Ishikawa (cell line): ENCODE measurements around the gene UBE3A.

Experiments used
- CEBPB ChIP-seq: IDR thresholded peaks from 2 replicates; pipeline ENCODE4 v1.6.1; 2012
- CREB1 ChIP-seq: IDR thresholded peaks from 2 replicates; pipeline ENCODE4 v1.6.1; 2012; ENCODE audit warnings: low read depth
- EGR1 ChIP-seq: IDR thresholded peaks from 2 replicates; pipeline ENCODE4 v1.6.1; 2012
- EP300 ChIP-seq: IDR thresholded peaks from 2 replicates; pipeline ENCODE4 v1.6.1; 2012; ENCODE audit warnings: borderline replicate concordance
- FOXM1 ChIP-seq: IDR thresholded peaks from 2 replicates; pipeline ENCODE4 v1.6.1; 2012; ENCODE audit warnings: low read depth, borderline replicate concordance
- MAX ChIP-seq: IDR thresholded peaks from 2 replicates; pipeline ENCODE4 v1.6.1; 2012
- NFIC ChIP-seq: IDR thresholded peaks from 2 replicates; pipeline ENCODE4 v1.6.1; 2012
- RAD21 ChIP-seq: IDR thresholded peaks from 2 replicates; pipeline ENCODE4 v1.6.1; 2012; ENCODE audit warnings: low read depth
- TAF1 ChIP-seq: IDR thresholded peaks from 2 replicates; pipeline ENCODE4 v1.6.1; 2012; ENCODE audit warnings: low read depth, mild to moderate bottlenecking
- TCF12 ChIP-seq: IDR thresholded peaks from 2 replicates; pipeline ENCODE4 v1.6.1; 2012; ENCODE audit warnings: low read depth
- TEAD4 ChIP-seq: IDR thresholded peaks from 2 replicates; pipeline ENCODE4 v1.6.1; 2012
- USF1 ChIP-seq: IDR thresholded peaks from 2 replicates; pipeline ENCODE4 v1.6.1; 2012
- YY1 ChIP-seq: IDR thresholded peaks from 2 replicates; pipeline ENCODE4 v1.6.1; 2012; ENCODE audit warnings: low read depth
- ZBTB7A ChIP-seq: IDR thresholded peaks from 2 replicates; pipeline ENCODE4 v1.6.1; 2012; ENCODE audit warnings: low read depth
- TF ChIP-seq, protein P1 (sequence below): IDR thresholded peaks from 2 replicates; pipeline ENCODE4 v1.6.1; 2012; ENCODE audit warnings: low read depth, mild to moderate bottlenecking

Gene UBE3A

DNA sequence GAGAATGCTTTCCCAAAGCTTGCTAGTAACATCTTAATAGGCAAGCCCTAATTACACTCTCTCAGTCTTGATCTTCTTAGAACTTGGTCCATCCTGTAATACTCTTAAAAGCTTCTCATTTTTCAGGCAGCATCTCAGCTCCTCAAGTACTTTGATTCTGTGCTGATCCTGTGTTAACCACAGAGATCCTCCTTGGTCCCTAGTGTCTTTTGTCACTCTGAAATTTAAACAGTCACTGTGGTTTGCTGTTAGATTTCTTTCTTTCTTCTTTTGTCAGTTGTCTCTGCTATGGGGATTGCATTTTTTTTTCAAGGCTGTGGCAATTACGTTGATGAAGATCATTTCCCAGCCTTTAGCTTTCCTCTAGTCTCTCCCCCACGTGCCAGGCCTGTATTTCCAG lies 26.0 kb upstream of the UBE3A start:
- TF ChIP-seq EP300, result no peak
- no peak for TF ChIP-seq TEAD4
- TF ChIP-seq ZBTB7A, result no peak
- TF ChIP-seq TCF12, result no peak
- TF ChIP-seq FOXM1, result no peak

DNA sequence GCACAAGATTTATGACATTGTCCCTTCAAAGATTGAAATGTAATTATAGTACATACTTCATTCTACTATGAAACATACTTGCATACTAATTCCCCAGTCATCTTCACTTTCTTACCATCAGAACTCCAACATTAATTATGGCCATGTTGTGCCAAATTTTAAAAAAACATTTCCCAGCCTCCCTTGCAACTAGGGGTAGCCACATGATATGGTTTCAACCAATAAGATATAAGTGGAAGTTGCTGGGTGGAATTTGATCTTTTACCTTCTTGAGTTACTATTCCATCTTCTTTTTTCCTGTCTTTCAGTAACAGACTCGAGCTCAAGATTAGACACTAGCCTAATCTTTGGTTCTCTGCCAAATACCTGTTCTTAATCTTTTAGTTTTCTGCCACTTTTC lies 25.6 kb upstream of the UBE3A start:
- TF ChIP-seq TAF1 (no peak), EP300 (no peak), FOXM1 (no peak), USF1 (no peak), RAD21 (no peak), TEAD4 (no peak), CREB1 (no peak), MAX (no peak), EGR1 (no peak), NFIC (no peak), YY1 (no peak), ZBTB7A (no peak), CEBPB (no peak)

GRCh38 chr15:25456196-25456595 lies 17.4 kb upstream of the UBE3A start:
- TF ChIP-seq TCF12 (no peak), MAX (no peak), RAD21 (no peak), CEBPB (no peak), EGR1 (no peak), USF1 (no peak), CREB1 (no peak), NFIC (no peak), YY1 (no peak), EP300 (no peak), ZBTB7A (no peak), TEAD4 (no peak), FOXM1 (no peak), TAF1 (no peak)
- TF ChIP-seq, protein P1, sequence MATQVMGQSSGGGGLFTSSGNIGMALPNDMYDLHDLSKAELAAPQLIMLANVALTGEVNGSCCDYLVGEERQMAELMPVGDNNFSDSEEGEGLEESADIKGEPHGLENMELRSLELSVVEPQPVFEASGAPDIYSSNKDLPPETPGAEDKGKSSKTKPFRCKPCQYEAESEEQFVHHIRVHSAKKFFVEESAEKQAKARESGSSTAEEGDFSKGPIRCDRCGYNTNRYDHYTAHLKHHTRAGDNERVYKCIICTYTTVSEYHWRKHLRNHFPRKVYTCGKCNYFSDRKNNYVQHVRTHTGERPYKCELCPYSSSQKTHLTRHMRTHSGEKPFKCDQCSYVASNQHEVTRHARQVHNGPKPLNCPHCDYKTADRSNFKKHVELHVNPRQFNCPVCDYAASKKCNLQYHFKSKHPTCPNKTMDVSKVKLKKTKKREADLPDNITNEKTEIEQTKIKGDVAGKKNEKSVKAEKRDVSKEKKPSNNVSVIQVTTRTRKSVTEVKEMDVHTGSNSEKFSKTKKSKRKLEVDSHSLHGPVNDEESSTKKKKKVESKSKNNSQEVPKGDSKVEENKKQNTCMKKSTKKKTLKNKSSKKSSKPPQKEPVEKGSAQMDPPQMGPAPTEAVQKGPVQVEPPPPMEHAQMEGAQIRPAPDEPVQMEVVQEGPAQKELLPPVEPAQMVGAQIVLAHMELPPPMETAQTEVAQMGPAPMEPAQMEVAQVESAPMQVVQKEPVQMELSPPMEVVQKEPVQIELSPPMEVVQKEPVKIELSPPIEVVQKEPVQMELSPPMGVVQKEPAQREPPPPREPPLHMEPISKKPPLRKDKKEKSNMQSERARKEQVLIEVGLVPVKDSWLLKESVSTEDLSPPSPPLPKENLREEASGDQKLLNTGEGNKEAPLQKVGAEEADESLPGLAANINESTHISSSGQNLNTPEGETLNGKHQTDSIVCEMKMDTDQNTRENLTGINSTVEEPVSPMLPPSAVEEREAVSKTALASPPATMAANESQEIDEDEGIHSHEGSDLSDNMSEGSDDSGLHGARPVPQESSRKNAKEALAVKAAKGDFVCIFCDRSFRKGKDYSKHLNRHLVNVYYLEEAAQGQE, result no peak

DNA sequence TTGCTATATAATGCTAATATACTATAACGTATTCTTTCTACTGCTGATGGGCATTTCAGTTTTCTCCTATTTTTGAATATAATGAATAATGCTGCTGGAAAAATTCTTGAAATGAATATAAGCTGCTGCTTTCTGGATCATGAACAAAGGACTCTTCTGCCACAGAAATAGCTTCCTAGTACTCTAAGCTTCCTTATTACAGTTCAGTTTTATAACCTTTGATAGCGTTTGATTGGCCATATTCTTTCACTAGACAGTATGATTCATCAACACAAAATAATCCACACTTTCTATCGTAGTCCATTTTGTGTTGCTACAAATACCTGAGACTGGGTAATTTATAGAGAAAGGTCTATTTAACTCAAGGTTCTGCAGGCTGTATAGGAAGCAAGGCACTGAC lies 16.4 kb upstream of the UBE3A start:
- TF ChIP-seq, protein P1, result no peak
- no peak for TF ChIP-seq NFIC
- TF ChIP-seq TEAD4, result no peak
- no peak for TF ChIP-seq TAF1
- TF ChIP-seq CEBPB, result no peak
- TF ChIP-seq YY1, result no peak
- TF ChIP-seq USF1, result no peak
- TF ChIP-seq EP300, result no peak
- no peak for TF ChIP-seq RAD21
- no peak for TF ChIP-seq EGR1
- TF ChIP-seq CREB1, result no peak
- TF ChIP-seq ZBTB7A, result no peak
- no peak for TF ChIP-seq MAX
- TF ChIP-seq TCF12, result no peak
- TF ChIP-seq FOXM1, result no peak

DNA sequence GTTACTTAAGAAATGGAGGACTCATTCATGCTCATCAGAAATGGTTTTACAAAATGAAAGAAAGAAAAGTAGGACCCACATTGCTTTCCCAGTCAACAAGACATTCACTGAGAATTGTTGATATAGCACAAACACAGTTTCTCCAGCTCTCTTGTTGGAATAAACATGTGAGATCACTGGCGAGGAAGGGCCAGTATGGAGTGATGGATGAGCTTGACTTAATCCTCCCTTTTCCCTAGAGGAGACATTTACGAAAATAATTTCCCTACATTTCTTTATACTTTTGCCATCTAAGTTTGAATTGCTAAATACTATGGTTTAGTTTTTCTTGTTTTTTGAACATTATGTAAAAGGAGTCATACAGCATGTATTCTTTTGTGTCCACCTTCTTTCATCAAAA lies 15.9 kb upstream of the UBE3A start:
- TF ChIP-seq CEBPB, result no peak
- TF ChIP-seq TAF1, result no peak
- TF ChIP-seq YY1, result no peak
- TF ChIP-seq FOXM1, result no peak
- no peak for TF ChIP-seq RAD21
- no peak for TF ChIP-seq ZBTB7A
- no peak for TF ChIP-seq NFIC
- TF ChIP-seq TEAD4, result no peak
- no peak for TF ChIP-seq EP300
- TF ChIP-seq, protein P1, result no peak
- no peak for TF ChIP-seq USF1
- no peak for TF ChIP-seq MAX
- TF ChIP-seq CREB1, result no peak
- TF ChIP-seq TCF12, result no peak
